Body of pancreas (tissue), 4 donors: Measurements from ENCODE around the gene TYMS. TPM values are rescaled to one million over a fixed set of nuclear protein-coding genes. Genes with fewer than 3 reads are reported as not detected.

ENCODE experiments used
- ATAC-seq: fragments of 150-250 bp; one replicate; pipeline ENCODE4 v1.9.1; 2016
- DNase-seq, 4 donors: peaks; one replicate each; pipeline ENCODE4 v3.0.0-alpha.2; 2019
- H3K27ac ChIP-seq, 4 donors: fragments of 200-600 bp; sonication (generic); 1 replicate in 3 of 4; 2 replicates in 1 of 4; pipeline versions ENCODE4 v1.5.1 to v1.6.1; 2016 to 2019; ENCODE audit warnings: mild to moderate bottlenecking in 1 of 4, mixed read lengths in 1 of 4, moderate library complexity in 1 of 4
- H3K27me3 ChIP-seq, 2 donors: fragments of 200-600 bp; sonication (generic); one replicate each; pipeline ENCODE4 v1.6.0; 2016; ENCODE audit warnings: mild to moderate bottlenecking in 1 of 2
- H3K36me3 ChIP-seq, 2 donors: fragments of 200-600 bp; sonication (generic); replicated peaks in 1 of 2; 2 replicates each; pipeline ENCODE4 v1.5.1; 2016; ENCODE audit warnings: low read depth in 2 of 2; ENCODE audit not compliant: insufficient read depth in 1 of 2
- H3K4me1 ChIP-seq: fragments of 200-600 bp; sonication (generic); one replicate; pipeline ENCODE4 v1.6.0; 2016
- H3K4me3 ChIP-seq, 2 donors: fragments of 200-600 bp; sonication (generic); 1 replicate in 1 of 2; 2 replicates in 1 of 2; pipeline ENCODE4 v1.5.1; 2016 to 2019
- H3K9me3 ChIP-seq, 3 donors: fragments of 200-600 bp; sonication (generic); 1 replicate in 2 of 3; 2 replicates in 1 of 3; pipeline ENCODE4 v1.5.1; 2016
- CTCF ChIP-seq, 7 experiments: fragments of 450-650 bp in 4 of 7; fragments of 200-600 bp in 3 of 7; sonication (generic) in 3 of 7; IDR thresholded peaks; one replicate each; pipeline ENCODE4 v1.5.1; 2016 to 2019; ENCODE audit warnings: antibody characterized with exemption in 7 of 7
- POLR2A ChIP-seq, 3 donors: fragments of 450-650 bp; IDR thresholded peaks; one replicate each; pipeline ENCODE4 v1.6.1; 2016; ENCODE audit warnings: antibody characterized with exemption in 3 of 3, mild to moderate bottlenecking in 2 of 3
- WGBS, 2 donors: methylation state at CpG; one replicate each; pipeline ENCODE4 v1.1.5; 2017; 5-methylcytosine and 5-hydroxymethylcytosine counted together
- intact Hi-C: fragments of 100-400 bp; cut with DNase I; formaldehyde crosslinking; loops from one replicate; pipeline ENCODE4 v1.15.1; 2023
- total RNA-seq, 2 donors: library from RNA; depleted of rRNA; stranded (reverse); fragments of >200 nt; gene quantifications; one replicate each; pipeline ENCODE4 v1.1.0, GENCODE V29; 2016

The TYMS gene
- total RNA-seq, result 1 to 10 TPM; 1.8 to 7.6 TPM

GRCh38 chr18:657311-658000 is at the start of gene TYMS:
Gene TYMS, plus strand, starts transcription at chr18:657653. Its CDS starts 90 bp downstream, at chr18:657743.
- no peaks in the 10 kb centered on the region for H3K27me3 ChIP-seq
- intact Hi-C loops, result no loop called here
- ATAC-seq, result peak; percentile 64
- TF ChIP-seq POLR2A (IDR thresholded peaks at IDR 0.05), result peak in 1 of 3 donors; percentile 1
- TF ChIP-seq CTCF (IDR thresholded peaks at IDR 0.05), result peak in 1 of 7 experiments; percentile 23
- 0 to 1% methylated on average over 5 to 36 of the region's 79 CpGs for WGBS, 2 donors
- H3K27ac ChIP-seq, result peak within 1 kb of the TSS; percentile 29 to 46 (median 38)
- H3K4me3 ChIP-seq, result peak within 1 kb of the TSS; percentile 51 to 66
- no peaks in the 10 kb centered on the region for H3K9me3 ChIP-seq
- H3K4me1 ChIP-seq, result peaks cover 17% of the 10 kb centered on the region
- no peaks in the 10 kb centered on the region for H3K36me3 ChIP-seq
- peak; percentile 40 to 60 (median 48) for DNase-seq

- intact Hi-C loops, result no loop called here
- no peak for DNase-seq
- ATAC-seq, result no peak
- no peak for TF ChIP-seq POLR2A (IDR thresholded peaks at IDR 0.05)
- TF ChIP-seq CTCF (IDR thresholded peaks at IDR 0.05), result no peak
- no peaks in the 10 kb centered on the region for H3K4me1 ChIP-seq
- no peaks in the 10 kb centered on the region for H3K27me3 ChIP-seq
- no peaks in the 10 kb centered on the region for H3K9me3 ChIP-seq
- H3K27ac ChIP-seq, result no peak overlapping the region
- H3K4me3 ChIP-seq, result no peak overlapping the region
- WGBS, 2 donors, result 78 to 82% methylated on average over 6 to 7 of the region's 7 CpGs
- H3K36me3 ChIP-seq, result no peaks in the 10 kb centered on the region
These were observed 49.5 kb upstream of the TYMS start for GRCh38 chr18:607930-608329.

- 73 to 84% methylated on average over 15 of the region's 15 CpGs for WGBS, 2 donors
- intact Hi-C loops, result no loop called here
- Histone ChIP-seq H3K27me3 (no peaks in the 10 kb centered on the region), H3K27ac (no peak overlapping the region), H3K36me3 (no peaks in the 10 kb centered on the region), H3K9me3 (no peaks in the 10 kb centered on the region), H3K4me3 (no peak overlapping the region), H3K4me1 (peaks cover 1% of the 10 kb centered on the region)
- ATAC-seq (no peak), DNase-seq (no peak)
- TF ChIP-seq CTCF (IDR thresholded peaks at IDR 0.05) (no peak), POLR2A (IDR thresholded peaks at IDR 0.05) (no peak)
These were observed 47.1 kb upstream of the TYMS start for GRCh38 chr18:610214-610928.

GRCh38 chr18:612156-612555 is 45.3 kb upstream of the TYMS start:
- Histone ChIP-seq H3K4me1 (peaks cover 9% of the 10 kb centered on the region), H3K27me3 (no peaks in the 10 kb centered on the region), H3K4me3 (no peak overlapping the region), H3K27ac (no peak overlapping the region), H3K36me3 (no peaks in the 10 kb centered on the region), H3K9me3 (no peaks in the 10 kb centered on the region)
- WGBS, 2 donors, result 63 to 90% methylated on average over 7 of the region's 7 CpGs
- no peak for ATAC-seq
- DNase-seq, result no peak
- TF ChIP-seq POLR2A (IDR thresholded peaks at IDR 0.05) (no peak), CTCF (IDR thresholded peaks at IDR 0.05) (no peak)
- intact Hi-C loops, result no loop called here
